Body of pancreas (tissue), 4 donors: ENCODE results near the gene EOLA1. TPM values are rescaled to one million over a fixed set of nuclear protein-coding genes. Genes with fewer than 3 reads are reported as not detected.
A peak's percentile ranks its signal among the peaks of the same experiment; 100 is the strongest.
"Not testable (repeated sequence)": the region's sequence is repeated elsewhere in the genome, so short reads cannot be mapped to it uniquely, and the experiment has no call there.

Experiments used
- ATAC-seq: fragments of 150-250 bp; one replicate; pipeline ENCODE4 v1.9.1; 2016
- DNase-seq, 4 donors: peaks; one replicate each; pipeline ENCODE4 v3.0.0-alpha.2; 2019
- H3K27ac ChIP-seq, 4 donors: fragments of 200-600 bp; sonication (generic); 1 replicate in 3 of 4; 2 replicates in 1 of 4; pipeline versions ENCODE4 v1.5.1 to v1.6.1; 2016 to 2019; ENCODE audit warnings: mild to moderate bottlenecking in 1 of 4, mixed read lengths in 1 of 4, moderate library complexity in 1 of 4
- H3K27me3 ChIP-seq, 2 donors: fragments of 200-600 bp; sonication (generic); one replicate each; pipeline ENCODE4 v1.6.0; 2016; ENCODE audit warnings: mild to moderate bottlenecking in 1 of 2
- H3K36me3 ChIP-seq, 2 donors: fragments of 200-600 bp; sonication (generic); replicated peaks in 1 of 2; 2 replicates each; pipeline ENCODE4 v1.5.1; 2016; ENCODE audit warnings: low read depth in 2 of 2; ENCODE audit not compliant: insufficient read depth in 1 of 2
- H3K4me1 ChIP-seq: fragments of 200-600 bp; sonication (generic); one replicate; pipeline ENCODE4 v1.6.0; 2016
- H3K4me3 ChIP-seq, 2 donors: fragments of 200-600 bp; sonication (generic); 1 replicate in 1 of 2; 2 replicates in 1 of 2; pipeline ENCODE4 v1.5.1; 2016 to 2019
- H3K9me3 ChIP-seq, 3 donors: fragments of 200-600 bp; sonication (generic); 1 replicate in 2 of 3; 2 replicates in 1 of 3; pipeline ENCODE4 v1.5.1; 2016
- CTCF ChIP-seq, 7 experiments: fragments of 450-650 bp in 4 of 7; fragments of 200-600 bp in 3 of 7; sonication (generic) in 3 of 7; IDR thresholded peaks; one replicate each; pipeline ENCODE4 v1.5.1; 2016 to 2019; ENCODE audit warnings: antibody characterized with exemption in 7 of 7
- POLR2A ChIP-seq, 3 donors: fragments of 450-650 bp; IDR thresholded peaks; one replicate each; pipeline ENCODE4 v1.6.1; 2016; ENCODE audit warnings: antibody characterized with exemption in 3 of 3, mild to moderate bottlenecking in 2 of 3
- WGBS, 2 donors: methylation state at CpG; one replicate each; pipeline ENCODE4 v1.1.5; 2017; 5-methylcytosine and 5-hydroxymethylcytosine counted together
- intact Hi-C: fragments of 100-400 bp; cut with DNase I; formaldehyde crosslinking; loops from one replicate; pipeline ENCODE4 v1.15.1; 2023
- total RNA-seq, 2 donors: library from RNA; depleted of rRNA; stranded (reverse); fragments of >200 nt; gene quantifications; one replicate each; pipeline ENCODE4 v1.1.0, GENCODE V29; 2016

EOLA1 gene
- total RNA-seq, 2 donors from 2014 or later: 7.8 to 8.2 TPM

- Histone ChIP-seq H3K36me3 (no peaks in the 10 kb centered on the region), H3K4me1 (peaks cover 14% of the 10 kb centered on the region), H3K27me3 (no peaks in the 10 kb centered on the region), H3K4me3 (no peak overlapping the region), H3K9me3 (no peaks in the 10 kb centered on the region), H3K27ac (no peak overlapping the region)
- 65 to 72% methylated on average over 9 of the region's 9 CpGs for WGBS, 2 donors
- no peak for TF ChIP-seq CTCF (IDR thresholded peaks at IDR 0.05)
- TF ChIP-seq POLR2A (IDR thresholded peaks at IDR 0.05): no peak
- ATAC-seq (no peak), DNase-seq (no peak)
- intact Hi-C loops: no loop called here
Observed at GRCh38 chrX:149521438-149521837, 19.4 kb upstream of the EOLA1 start.

GRCh38 chrX:149522916-149523315, 17.9 kb upstream of the EOLA1 start:
- intact Hi-C loops: no loop called here
- Histone ChIP-seq H3K4me1 (peaks cover 14% of the 10 kb centered on the region), H3K9me3 (no peaks in the 10 kb centered on the region), H3K36me3 (no peaks in the 10 kb centered on the region), H3K27ac (peak overlapping the region in 3 of 4 donors; percentile 40 to 68 (median 53)), H3K4me3 (no peak overlapping the region), H3K27me3 (no peaks in the 10 kb centered on the region)
- ATAC-seq (peak; percentile 91), DNase-seq (peak; percentile 47 to 70 (median 68))
- TF ChIP-seq CTCF (IDR thresholded peaks at IDR 0.05): no peak
- no peak for TF ChIP-seq POLR2A (IDR thresholded peaks at IDR 0.05)
- 20 to 40% methylated on average over 1 to 2 of the region's 2 CpGs for WGBS, 2 donors

GRCh38 chrX:149525389-149525788, 15.4 kb upstream of the EOLA1 start:
- WGBS, 2 donors: 30% methylated on average over 2 of the region's 10 CpGs; no CpG with 5 or more reads in 1 of the 2 donors
- ATAC-seq: peak; percentile 64
- intact Hi-C loops, H3K9me3 ChIP-seq, H3K4me3 ChIP-seq, H3K36me3 ChIP-seq, H3K27ac ChIP-seq, H3K27me3 ChIP-seq: not testable (repeated sequence)
- peak in 3 of 4 donors; percentile 27 to 61 (median 34) for DNase-seq
- peaks cover 14% of the 10 kb centered on the region for H3K4me1 ChIP-seq

- Histone ChIP-seq H3K4me1 (peaks cover 14% of the 10 kb centered on the region), H3K27ac (peak overlapping the region in 1 of 4 donors; percentile 8)
- H3K4me3 ChIP-seq, DNase-seq, H3K9me3 ChIP-seq, H3K36me3 ChIP-seq, intact Hi-C loops, H3K27me3 ChIP-seq, ATAC-seq: not testable (repeated sequence)
- 80% methylated on average over 1 of the region's 5 CpGs; no CpG with 5 or more reads in 1 of the 2 donors for WGBS, 2 donors
Observed at GRCh38 chrX:149525903-149526302, 14.9 kb upstream of the EOLA1 start.

- DNase-seq: peak in 3 of 4 donors; percentile 14 to 37 (median 35)
- H3K4me1 ChIP-seq: peaks cover 14% of the 10 kb centered on the region
- H3K9me3 ChIP-seq, H3K27me3 ChIP-seq, H3K4me3 ChIP-seq, ATAC-seq, H3K36me3 ChIP-seq, intact Hi-C loops: not testable (repeated sequence)
- 71% methylated on average over 3 of the region's 13 CpGs; no CpG with 5 or more reads in 1 of the 2 donors for WGBS, 2 donors
- peak overlapping the region in 2 of 4 donors; percentile 7 to 8 for H3K27ac ChIP-seq
Observed at GRCh38 chrX:149526318-149527033, 14.3 kb upstream of the EOLA1 start.

GRCh38 chrX:149527705-149528104, 13.1 kb upstream of the EOLA1 start:
- Histone ChIP-seq H3K9me3 (no peaks in the 10 kb centered on the region), H3K36me3 (no peaks in the 10 kb centered on the region), H3K4me3 (no peak overlapping the region), H3K27me3 (no peaks in the 10 kb centered on the region), H3K27ac (no peak overlapping the region), H3K4me1 (peaks cover 6% of the 10 kb centered on the region)
- DNase-seq (peak in 1 of 4 donors; percentile 25), ATAC-seq (no peak)
- TF ChIP-seq POLR2A (IDR thresholded peaks at IDR 0.05): no peak
- peak in 6 of 7 experiments; percentile 15 to 61 (median 46) for TF ChIP-seq CTCF (IDR thresholded peaks at IDR 0.05)
- 42 to 73% methylated on average over 1 of the region's 1 CpG for WGBS, 2 donors
- intact Hi-C loops: no loop called here
